Cerebellar nuclear complex (tissue), 1 donor: ENCODE measurements around the gene TMEM106A.
"Not testable (repeated sequence)": the region's sequence is repeated elsewhere in the genome, so short reads cannot be mapped to it uniquely, and the experiment has no call there.

Source experiments
- DNase-seq, 2 experiments: peaks; one replicate each; lab custom pipeline; 2025; lab: John Stamatoyannopoulos, UW

TMEM106A gene

GRCh38 chr17:43216369-43216761, 4.7 kb downstream of the TMEM106A start:
- DNase-seq: no peak

DNA sequence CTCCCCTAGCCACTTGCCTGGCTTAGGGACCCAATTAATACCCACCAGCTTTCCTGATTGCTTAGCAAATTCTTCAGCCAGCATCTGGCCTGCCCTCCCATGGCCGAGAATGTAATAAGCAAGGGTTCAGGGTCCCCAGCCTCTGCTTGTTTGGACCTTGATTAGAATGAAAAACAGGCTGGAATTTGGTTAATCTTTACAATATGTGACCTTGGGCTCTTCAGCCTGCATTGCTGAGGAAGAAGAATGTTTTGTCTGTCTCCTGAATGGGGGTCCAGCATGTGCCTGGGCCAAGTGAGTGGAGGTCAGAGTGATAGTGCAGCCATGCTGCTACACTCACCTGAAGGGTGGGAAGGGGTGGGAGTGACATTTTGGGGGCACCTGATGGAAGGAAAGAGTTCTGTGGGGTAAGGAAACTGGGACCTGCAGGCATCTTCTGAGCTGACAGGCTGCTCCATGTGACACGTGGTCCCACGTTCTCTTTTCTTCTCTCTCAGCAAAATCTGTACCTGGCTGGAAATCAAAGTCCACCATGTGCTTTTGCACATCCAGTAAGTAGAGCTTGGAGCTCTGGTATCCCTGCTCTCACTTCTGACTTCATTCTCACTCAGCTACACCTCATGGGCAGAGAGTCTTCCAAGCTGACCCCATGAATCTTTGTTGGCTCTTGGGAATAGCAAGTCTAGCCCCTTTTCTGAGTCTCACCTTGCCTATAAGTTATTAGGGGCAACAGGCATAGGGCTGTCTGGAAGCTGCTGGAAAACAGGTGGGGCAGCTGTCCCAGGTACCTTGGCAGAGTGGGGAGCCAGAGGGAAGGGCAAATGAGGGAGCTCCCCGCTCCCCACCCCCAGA, 5.3 kb downstream of the TMEM106A start:
- no peak for DNase-seq

- DNase-seq: no peak
These were observed 6.0 kb downstream of the TMEM106A start for GRCh38 chr17:43217614-43218087.

GRCh38 chr17:43219001-43219400, 7.3 kb downstream of the TMEM106A start:
- no peak for DNase-seq

DNA sequence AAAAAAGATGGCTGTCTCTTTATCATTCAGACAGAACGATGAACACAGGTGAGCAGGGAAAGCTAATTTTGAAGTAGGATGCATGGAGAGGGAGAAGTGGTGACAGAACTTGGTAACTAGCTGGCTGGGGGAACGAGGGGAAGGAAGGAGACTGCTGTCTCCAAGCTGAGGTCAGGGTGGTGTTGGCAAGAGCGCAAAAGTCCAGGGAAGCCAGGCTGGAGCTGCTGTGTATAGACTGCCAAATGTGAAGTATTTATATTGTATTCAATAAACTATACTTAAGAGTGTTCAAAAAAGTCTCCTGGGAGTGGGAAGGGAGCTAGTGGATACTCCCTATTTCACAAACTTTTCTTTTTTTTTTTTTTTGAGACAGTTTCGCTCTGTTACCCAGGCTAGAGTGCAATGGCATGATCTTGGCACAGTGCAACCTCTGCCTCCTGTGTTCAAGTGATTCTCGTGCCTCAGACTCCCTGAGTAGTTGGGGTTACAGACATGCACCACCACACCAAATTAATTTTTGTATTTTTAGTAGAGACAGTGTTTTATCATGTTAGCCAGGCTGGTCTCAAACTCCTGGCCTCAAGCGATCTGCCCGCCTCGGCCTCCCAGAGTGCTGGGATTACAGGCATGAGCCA, 8.2 kb downstream of the TMEM106A start:
- DNase-seq: no peak

DNA sequence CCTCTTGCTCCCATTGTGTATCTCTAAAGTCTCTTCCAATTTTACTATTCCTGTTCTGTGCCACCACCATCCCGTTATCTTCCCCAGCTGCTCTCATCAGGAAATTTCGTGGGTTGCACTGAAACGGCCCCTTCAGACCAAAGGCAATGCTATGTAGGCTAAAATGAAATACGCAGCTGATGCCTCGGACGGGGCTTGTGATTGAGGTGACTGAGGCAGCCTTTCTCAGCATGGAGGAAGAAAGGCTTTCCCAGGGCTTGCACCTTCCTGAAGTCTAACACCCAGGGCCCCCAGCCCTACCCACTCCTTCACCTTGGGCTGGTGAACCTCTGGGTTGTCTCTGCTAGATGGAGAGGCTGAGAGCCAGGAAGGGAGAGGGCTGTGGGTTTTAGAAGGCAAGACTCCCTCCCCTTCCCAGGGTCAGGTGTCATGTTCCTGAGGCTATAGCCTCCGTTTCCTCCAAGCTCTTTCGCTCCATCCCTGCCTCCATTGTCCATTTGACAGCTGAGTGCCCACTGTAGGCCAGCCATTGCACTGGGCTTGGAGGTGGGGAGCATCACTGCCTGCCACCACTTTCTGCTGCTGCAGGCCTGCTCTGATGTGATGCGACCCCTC, 8.9 kb downstream of the TMEM106A start:
- DNase-seq: no peak

DNA sequence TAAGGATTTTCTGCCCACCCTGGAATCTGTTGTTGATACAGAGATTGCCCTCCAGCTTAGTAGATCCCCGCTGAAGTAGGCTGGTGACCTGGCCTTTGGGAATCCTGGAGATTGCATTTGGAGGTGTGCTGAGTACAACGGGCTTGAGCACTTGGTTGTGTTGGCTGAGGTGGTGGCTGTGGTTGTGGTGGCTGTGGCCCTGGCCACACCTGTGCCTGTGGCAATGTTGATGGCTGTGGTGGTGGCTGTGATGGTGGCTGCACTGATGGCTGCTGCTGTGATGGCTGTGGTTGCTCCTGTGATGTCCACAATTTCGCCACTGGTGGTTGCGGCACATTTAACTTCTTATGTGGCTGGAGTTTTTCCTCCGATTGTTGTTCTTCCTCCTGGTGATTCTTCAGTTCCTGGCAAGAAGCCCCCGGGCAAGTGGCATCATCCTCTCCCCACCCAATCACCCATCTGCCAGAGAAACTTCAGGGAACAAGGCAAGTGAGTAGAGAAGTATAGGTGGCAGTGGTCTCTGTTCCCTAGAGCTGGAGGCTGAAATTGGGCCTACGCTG, 12.6 kb downstream of the TMEM106A start:
- DNase-seq: no peak

DNA sequence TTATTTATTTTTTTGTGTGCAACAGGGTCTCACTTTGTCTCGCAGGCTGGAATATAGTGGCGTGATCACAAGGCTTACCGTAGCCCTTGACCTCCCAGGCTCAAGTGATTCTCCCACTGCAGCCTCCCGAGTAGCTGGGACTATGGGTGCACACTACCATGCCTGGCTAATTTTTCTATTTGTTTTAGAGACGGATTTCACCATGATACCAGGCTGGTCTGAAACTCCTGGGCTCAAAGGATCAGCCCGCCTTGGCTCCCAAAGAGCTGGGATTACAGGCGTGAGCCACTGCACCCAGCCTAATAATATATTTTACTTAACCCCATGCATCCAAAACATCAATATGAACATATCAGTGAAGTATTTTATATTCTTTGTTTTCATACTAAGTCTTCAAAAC, 14.7 kb downstream of the TMEM106A start:
- DNase-seq: no peak

DNA sequence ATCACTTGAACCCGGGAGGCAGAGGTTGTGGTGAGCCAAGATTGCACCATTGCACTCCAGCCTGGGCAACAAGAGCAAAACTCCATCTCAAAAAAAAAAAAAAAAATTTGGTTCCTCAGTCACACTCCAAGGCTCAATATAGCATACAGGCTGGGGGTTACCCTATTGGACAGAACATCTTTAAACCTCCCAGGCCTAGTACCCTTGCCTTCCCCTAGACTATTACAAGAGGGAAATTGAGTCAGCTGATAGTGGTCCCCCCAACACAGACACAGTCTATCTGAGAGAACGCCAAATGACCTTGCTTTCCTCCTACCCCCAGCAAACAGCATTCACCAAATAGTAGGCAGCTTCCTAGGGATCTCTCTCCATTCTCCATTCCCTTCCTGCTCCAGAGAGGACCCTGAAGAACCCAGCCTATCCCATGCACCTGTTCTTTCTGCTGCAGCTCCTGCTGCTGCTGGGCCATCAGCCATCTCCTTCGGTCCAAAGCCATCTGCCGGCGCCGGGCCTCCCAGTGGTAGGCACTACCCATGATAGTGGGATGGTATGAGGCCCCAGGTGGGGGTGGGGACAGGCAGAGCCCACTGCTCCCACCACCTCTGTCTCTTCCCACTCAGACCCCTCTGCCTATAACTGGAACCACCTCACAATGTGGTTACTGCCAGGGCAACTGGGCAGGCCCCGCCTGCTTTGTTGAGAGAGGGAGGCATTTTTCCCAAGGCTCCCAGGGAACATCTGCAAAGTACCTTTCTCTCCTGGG, 16.5 kb downstream of the TMEM106A start, which contains the start of gene CCDC200:
TSS of gene CCDC200 (minus strand) at position 604 of the 763 bp plus-strand sequence. CDS start at position 535, 69 bp downstream.
- not testable (repeated sequence) for DNase-seq

- DNase-seq: not testable (repeated sequence)
These were observed 19.7 kb downstream of the TMEM106A start for GRCh38 chr17:43231205-43232020.

DNA sequence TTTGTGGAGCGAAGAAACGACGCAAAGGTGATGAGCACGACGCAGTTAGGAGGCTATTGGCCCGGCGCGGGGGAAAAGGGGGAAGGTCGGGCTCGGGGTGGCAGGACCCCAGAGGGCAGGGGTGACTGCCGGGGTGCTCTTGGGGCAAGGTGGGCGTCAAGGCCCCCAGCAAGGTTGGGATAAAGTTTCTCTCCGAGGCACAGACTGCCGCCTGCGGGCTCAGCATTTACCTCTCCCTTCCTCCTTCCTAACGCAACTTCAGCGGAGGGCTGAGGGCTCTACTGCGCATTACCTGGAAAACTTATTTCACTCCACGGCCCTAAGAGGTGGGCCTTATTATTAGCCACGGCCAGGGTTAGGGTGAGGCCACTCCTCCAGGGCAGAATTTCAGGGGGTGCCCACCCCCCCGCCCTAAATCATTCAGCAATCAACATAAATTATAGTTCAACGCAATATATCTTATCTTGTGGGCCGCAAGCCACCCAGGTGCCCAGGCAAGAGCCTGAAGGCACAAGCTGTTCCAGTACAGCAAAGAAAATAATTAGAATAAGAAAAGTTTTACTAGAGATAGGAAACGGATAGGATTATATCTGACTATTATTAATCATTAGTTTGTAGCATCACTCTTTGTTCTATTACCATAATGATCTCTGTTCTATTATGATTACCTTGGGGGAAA, 20.5 kb downstream of the TMEM106A start:
- not testable (repeated sequence) for DNase-seq

GRCh38 chr17:43233263-43233662, 21.6 kb downstream of the TMEM106A start:
- not testable (repeated sequence) for DNase-seq

DNA sequence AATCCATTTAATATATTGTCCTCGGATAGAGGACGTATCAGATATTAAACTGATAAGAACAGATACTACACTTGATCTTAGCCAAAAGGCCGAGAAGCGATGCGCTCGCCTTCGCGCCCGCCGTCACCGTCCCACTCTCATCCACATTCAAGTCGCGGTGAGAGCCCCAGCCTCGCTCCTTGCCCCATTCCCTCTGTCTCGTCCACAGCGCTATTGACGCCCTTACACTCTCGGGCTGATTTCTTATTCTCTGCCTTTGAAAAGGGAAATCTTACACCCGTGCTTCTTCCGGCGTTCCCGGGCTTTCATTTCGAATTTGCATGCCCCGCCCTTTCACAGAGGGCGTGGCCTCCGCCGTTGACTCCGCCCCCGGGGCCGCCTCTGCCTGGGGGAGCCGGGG, 22.2 kb downstream of the TMEM106A start, which contains the start of gene RNU2-1:
TSS of gene RNU2-1 (minus strand) at position 101 of the 400 bp plus-strand sequence.
- not testable (repeated sequence) for DNase-seq

DNA sequence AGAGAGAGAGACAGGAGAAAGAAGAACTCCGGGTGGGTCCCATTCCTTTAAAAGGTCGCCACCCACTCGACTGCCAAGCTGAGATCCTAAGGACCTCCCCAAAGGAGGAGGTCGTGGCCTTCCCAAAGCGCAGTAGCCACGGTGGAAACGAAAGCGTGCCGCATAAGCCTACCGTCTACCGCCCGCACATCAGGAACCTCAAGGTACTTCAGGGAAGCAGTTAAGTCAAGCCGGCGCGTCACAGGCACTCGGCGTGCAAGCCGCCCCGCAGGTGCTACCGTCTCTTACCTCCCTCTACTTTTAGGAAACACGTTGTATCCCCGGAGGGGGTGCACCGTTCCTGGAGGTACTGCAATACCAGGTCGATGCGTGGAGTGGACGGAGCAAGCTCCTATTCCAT, 27.9 kb downstream of the TMEM106A start:
- not testable (repeated sequence) for DNase-seq

GRCh38 chr17:43240596-43241352, 29.1 kb downstream of the TMEM106A start:
- DNase-seq: not testable (repeated sequence)

- DNase-seq: not testable (repeated sequence)
These were observed 34.8 kb downstream of the TMEM106A start for GRCh38 chr17:43246456-43246855.
